HepG2 (cell line): Measurements from ENCODE around the gene GOLGB1. TPM values are rescaled to one million over a fixed set of nuclear protein-coding genes. Genes with fewer than 3 reads are reported as not detected.

Experiments used
- ATAC-seq: fragments of 200-7000 bp; cut with Tn5 transposase; 3 replicates; pipeline ENCODE4 v1.9.1; 2020; ENCODE audit warnings: mild to moderate bottlenecking, moderate library complexity
- BruUV-seq: library from RNA; stranded (reverse); fragments of 400-500 nt; replicated peaks from 2 replicates; lab custom pipeline; 2021; lab: Mats Ljungman, UMichigan
- CTCF ChIA-PET: fragments of 300-600 bp; formaldehyde crosslinking; extraction: SDS; loops from one replicate; lab custom pipeline; 2021; ENCODE audit warnings: low total read pairs, inconsistent platforms, low intra/inter-chr PET ratio; lab: Yijun Ruan, JAX
- POLR2A ChIA-PET: fragments of 350-600 bp; sonication (Branson Sonifier 250); formaldehyde crosslinking; loops from one replicate; lab custom pipeline; 2020; ENCODE audit warnings: antibody characterized with exemption, inconsistent platforms; lab: Yijun Ruan, JAX
- DNase-seq: peaks from one replicate; pipeline ENCODE4 v3.0.0-alpha.2; 2015; ENCODE audit warnings: low spot score
- FAIRE-seq: peaks from 3 replicates; lab custom pipeline; 2011; peaks lifted over from hg19 to GRCh38; lab: Jason Lieb, UNC
- H2AFZ ChIP-seq: one replicate; pipeline ENCODE4 v1.6.1; 2011; ENCODE audit warnings: low read length, inconsistent platforms
- H3K27ac ChIP-seq: fragments of 300-600 bp; 3 replicates; pipeline ENCODE4 v1.8.0; 2011; ENCODE audit warnings: mixed run types, mild to moderate bottlenecking, mixed read lengths, low read length, inconsistent platforms; ENCODE audit not compliant: insufficient read depth; ENCODE audit errors: extremely low read length
- H3K27me3 ChIP-seq, 2 experiments: fragments of 200-600 bp in 1 of 2; 2 replicates in 1 of 2; 3 replicates in 1 of 2; pipeline versions ENCODE4 v1.6.0 to v1.8.0; 2011; ENCODE audit warnings: low read length in 2 of 2, mild to moderate bottlenecking in 2 of 2, moderate library complexity in 2 of 2, inconsistent platforms in 1 of 2; ENCODE audit not compliant: insufficient read depth in 2 of 2, control insufficient read depth in 1 of 2
- H3K36me3 ChIP-seq, 2 experiments: fragments of 200-600 bp in 1 of 2; replicated peaks in 1 of 2; 2 replicates in 1 of 2; 3 replicates in 1 of 2; pipeline versions ENCODE4 v1.5.1 to v1.8.0; 2011; ENCODE audit warnings: low read length in 2 of 2, inconsistent platforms in 1 of 2; ENCODE audit not compliant: insufficient read depth in 2 of 2, control insufficient read depth in 1 of 2
- H3K4me1 ChIP-seq: 2 replicates; pipeline ENCODE4 v1.5.1; 2012; ENCODE audit warnings: low read length, inconsistent platforms; ENCODE audit not compliant: insufficient read depth
- H3K4me2 ChIP-seq: 2 replicates; pipeline ENCODE4 v1.6.0; 2011; ENCODE audit warnings: low read depth, low read length, inconsistent platforms
- H3K4me3 ChIP-seq, 3 experiments: fragments of 200-600 bp in 1 of 3; sonication (generic), shearing (Covaris generic) in 1 of 3; replicated peaks in 1 of 3; 2 replicates each; pipeline ENCODE4 v1.5.1; 2011 to 2016; ENCODE audit warnings: low read length in 3 of 3, inconsistent platforms in 2 of 3, low read depth in 2 of 3, mild to moderate bottlenecking in 2 of 3, control low read depth in 1 of 3, mixed read lengths in 1 of 3; ENCODE audit not compliant: insufficient read depth in 1 of 3
- H3K79me2 ChIP-seq: one replicate; pipeline ENCODE4 v1.6.1; 2011; ENCODE audit warnings: low read length, inconsistent platforms; ENCODE audit not compliant: insufficient read depth
- H3K9ac ChIP-seq: 2 replicates; pipeline ENCODE4 v1.6.0; 2011; ENCODE audit warnings: mild to moderate bottlenecking, low read depth, low read length, inconsistent platforms; ENCODE audit not compliant: insufficient read depth
- H3K9me3 ChIP-seq: 2 replicates; pipeline ENCODE4 v1.5.1; 2012; ENCODE audit warnings: mild to moderate bottlenecking, low read length
- H4K20me1 ChIP-seq: 2 replicates; pipeline ENCODE4 v1.6.0; 2011; ENCODE audit warnings: inconsistent platforms, mild to moderate bottlenecking, low read length, moderate library complexity; ENCODE audit not compliant: insufficient read depth
- MED13 ChIP-seq: sonication (generic); formaldehyde crosslinking; IDR thresholded peaks from 2 replicates; pipeline ENCODE4 v1.5.0; 2020; ENCODE audit warnings: missing genetic modification reagents
- ZMAT3 ChIP-seq: sonication (generic); formaldehyde crosslinking; conservative IDR thresholded peaks from 2 replicates; pipeline ENCODE4 v1.7.0; 2021; ENCODE audit warnings: missing genetic modification reagents
- ZNF142 ChIP-seq: sonication (generic); formaldehyde crosslinking; IDR thresholded peaks from 2 replicates; pipeline ENCODE4 v1.4.0; 2020; ENCODE audit warnings: missing genetic modification reagents
- ZNF260 ChIP-seq: sonication (generic); formaldehyde crosslinking; IDR thresholded peaks from 2 replicates; pipeline ENCODE4 v1.4.0; 2020; ENCODE audit warnings: missing genetic modification reagents, low read depth, mild to moderate bottlenecking, borderline replicate concordance
- ZNF382 ChIP-seq: sonication (generic); formaldehyde crosslinking; IDR thresholded peaks from 2 replicates; pipeline ENCODE4 v1.5.0; 2020; ENCODE audit warnings: missing genetic modification reagents, mild to moderate bottlenecking, borderline replicate concordance
- ZNF615 ChIP-seq: sonication (generic); formaldehyde crosslinking; IDR thresholded peaks from 2 replicates; pipeline ENCODE4 v1.5.0; 2020; ENCODE audit warnings: mild to moderate bottlenecking, missing genetic modification reagents, borderline replicate concordance
- WGBS: methylation state at CpG from one replicate; pipeline ENCODE4 v1.1.6; 2017; ENCODE audit warnings: low lambda C conversion rate; 5-methylcytosine and 5-hydroxymethylcytosine counted together
- in situ Hi-C: cut with HindIII; loops from 2 replicates; pipeline ENCODE4 v1.10.0; 2017; ENCODE audit warnings: low pct_unique_long_range_greater_than_20kb; ENCODE audit not compliant: extremely low pct_ligation_motif_present
- intact Hi-C: fragments of 100-400 bp; cut with micrococcal nuclease; formaldehyde crosslinking; loops from one replicate; pipeline ENCODE4 v1.10.0; 2022; ENCODE audit not compliant: unreplicated experiment
- polyA plus RNA-seq, 8 experiments: library from polyadenylated mRNA; depleted of rRNA in 3 of 8; stranded (reverse) in 7 of 8; unstranded in 1 of 8; fragments of >200 nt; fragmentation: Illumina TruSeq in 4 of 8; extraction: Trizol in 4 of 8; gene quantifications; 2 replicates each; pipeline versions ENCODE4 v1.2.1 to v1.2.3, GENCODE V29; 2011 to 2016; ENCODE audit warnings: low read depth in 4 of 8, missing spikeins in 1 of 8, mixed read lengths in 1 of 8; ENCODE audit not compliant: insufficient read depth in 1 of 8
- total RNA-seq, 5 experiments: library from RNA; depleted of rRNA; stranded (reverse); fragments of >200 nt; fragmentation: Illumina TruSeq; extraction: Trizol; gene quantifications; 2 replicates each; pipeline ENCODE4 v1.2.3, GENCODE V29; 2016; ENCODE audit warnings: low read depth in 1 of 5

The GOLGB1 gene
- total and polyA plus RNA-seq, 2 of the 13 experiments (the other 11 are each of a cell fraction or from before 2014, with no cell fraction given): 13.1 to 39.5 TPM

- TF ChIP-seq ZNF142 (no peak), ZNF260 (CRISPR knock-in tag) (no peak), ZMAT3 (CRISPR knock-in tag) (no peak), MED13 (CRISPR knock-in tag) (no peak)
These were observed 125.2 kb downstream of the GOLGB1 start (continued) for GRCh38 chr3:121624147-121624899.

GRCh38 chr3:121621491-121621890 is 128.1 kb downstream of the GOLGB1 start:
- no peak for FAIRE-seq
- no peak overlapping the region for H3K4me2 ChIP-seq

More at GRCh38 chr3:121621491-121621890, 128.1 kb downstream of the GOLGB1 start:
- ChIA-PET POLR2A (no interaction called here), CTCF (no interaction called here)
- H3K79me2 ChIP-seq: no peaks in the 10 kb centered on the region
- in situ Hi-C loops: no loop called here
- no peak overlapping the region for H2AFZ ChIP-seq
- H3K4me1 ChIP-seq: no peaks in the 10 kb centered on the region
- no peaks in the 10 kb centered on the region for H4K20me1 ChIP-seq
- WGBS: 0% methylated on average over 1 of the region's 6 CpGs
- intact Hi-C loops: no loop called here
- no peak for DNase-seq
- H3K36me3 ChIP-seq: no peaks in the 10 kb centered on the region
- TF ChIP-seq ZNF615 (CRISPR knock-in tag): no peak
- TF ChIP-seq ZNF382 (CRISPR knock-in tag): no peak
- H3K9ac ChIP-seq: no peak overlapping the region
- no peak for ATAC-seq
- peaks cover 1 to 5% of the 10 kb centered on the region in 2 experiments; a peak in 2 of 5 replicates for H3K27me3 ChIP-seq
- BruUV-seq: no TSS peak
- H3K9me3 ChIP-seq: no peaks in the 10 kb centered on the region
- H3K27ac ChIP-seq: no peak overlapping the region
- H3K4me3 ChIP-seq: no peak overlapping the region
